Measurements from ENCODE around the gene DPYD.

DPYD gene

DNA sequence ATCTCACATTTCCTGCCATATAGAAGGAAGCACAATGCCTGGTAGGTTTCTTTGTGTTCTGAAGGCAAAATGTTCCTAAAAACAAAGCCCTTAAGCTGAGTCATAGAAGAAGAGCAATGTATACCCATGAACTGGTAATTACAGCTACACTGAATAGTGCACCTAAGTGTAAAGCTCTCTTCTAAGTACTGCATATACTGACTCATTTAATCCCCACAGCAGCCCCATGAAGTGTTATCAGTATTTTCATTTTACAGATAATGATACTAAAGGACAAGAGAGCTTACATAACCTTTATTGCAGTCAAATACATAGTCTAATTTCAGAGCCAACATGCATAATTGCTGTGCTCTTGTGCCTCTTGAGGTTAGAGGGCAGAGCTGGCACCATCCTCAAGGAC lies 239.9 kb downstream of the DPYD start:
- no peak for DNase-seq

DNA sequence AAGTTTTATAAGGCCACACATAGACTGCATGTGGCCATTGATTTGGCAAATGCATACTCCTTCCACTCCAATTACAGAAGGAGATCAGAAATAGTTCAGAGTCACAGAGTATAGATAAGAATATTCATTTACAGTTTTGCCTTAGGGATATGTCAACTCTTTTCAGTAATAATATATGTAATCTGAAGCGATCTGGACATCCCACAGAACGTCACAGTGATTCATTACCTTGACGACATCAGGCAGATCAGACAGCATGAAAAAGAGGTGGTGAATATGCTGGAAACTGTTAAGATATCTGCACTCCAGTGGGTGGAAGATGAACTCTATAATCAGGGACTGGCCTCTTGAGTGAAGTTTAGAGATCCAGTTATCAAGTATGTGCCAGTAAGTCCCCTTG lies 240.4 kb downstream of the DPYD start:
- no peak for DNase-seq

DNA sequence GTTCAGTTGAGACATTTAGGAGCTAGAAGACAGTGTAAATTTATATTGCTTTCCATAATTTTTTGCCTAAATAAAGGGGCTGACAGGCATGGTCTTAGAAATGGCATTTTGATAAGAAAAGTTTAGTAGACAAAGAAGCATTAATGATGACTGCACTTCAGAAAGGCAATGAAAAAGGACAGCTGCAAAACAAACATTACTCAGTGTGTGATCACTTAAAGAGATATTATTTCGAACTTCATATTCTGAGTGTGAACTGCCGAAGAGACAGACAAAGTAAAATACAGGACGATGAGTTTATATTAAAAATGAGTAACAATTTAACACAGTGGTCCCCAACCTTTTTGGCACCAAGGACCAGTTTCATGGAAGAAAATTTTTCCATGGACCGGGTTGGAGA lies 243.1 kb downstream of the DPYD start:
- DNase-seq: no peak

DNA sequence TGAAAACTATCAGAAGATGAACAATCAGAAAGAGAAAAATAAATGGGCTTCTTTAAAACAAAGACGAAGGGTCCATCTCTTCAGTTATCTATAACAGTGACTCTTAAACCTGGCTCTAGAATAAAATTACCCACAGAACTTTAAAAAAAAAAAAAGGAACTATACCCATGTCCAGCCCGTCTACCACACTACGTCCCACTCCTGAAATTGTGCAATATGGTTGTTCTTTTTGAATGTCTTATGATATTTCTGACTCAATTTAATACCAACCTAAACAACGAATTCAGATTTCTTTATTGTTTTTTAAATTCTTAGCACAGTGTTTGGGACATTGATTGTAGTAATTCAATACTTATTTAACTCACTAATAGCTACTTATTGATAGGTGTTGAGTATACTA lies 246.3 kb downstream of the DPYD start:
- no peak for DNase-seq

DNA sequence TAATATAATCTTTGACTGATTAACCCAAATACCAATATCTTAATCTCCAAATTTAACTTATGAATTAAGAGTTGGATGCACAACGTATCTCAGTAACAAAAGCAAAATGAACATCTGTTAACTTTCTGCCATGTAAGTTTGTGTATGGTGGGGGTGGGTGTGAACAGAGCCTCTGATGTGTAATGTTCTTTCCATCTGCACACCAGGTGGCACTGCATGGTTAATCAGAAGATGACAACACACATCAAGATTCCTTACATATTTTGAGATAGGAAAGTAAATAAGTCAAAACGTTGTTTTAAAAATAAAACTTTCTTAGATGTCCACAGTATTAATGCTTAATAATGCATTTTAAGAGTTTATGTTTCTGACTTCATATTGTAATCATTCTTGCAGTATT lies 251.9 kb downstream of the DPYD start:
- DNase-seq: no peak

DNA sequence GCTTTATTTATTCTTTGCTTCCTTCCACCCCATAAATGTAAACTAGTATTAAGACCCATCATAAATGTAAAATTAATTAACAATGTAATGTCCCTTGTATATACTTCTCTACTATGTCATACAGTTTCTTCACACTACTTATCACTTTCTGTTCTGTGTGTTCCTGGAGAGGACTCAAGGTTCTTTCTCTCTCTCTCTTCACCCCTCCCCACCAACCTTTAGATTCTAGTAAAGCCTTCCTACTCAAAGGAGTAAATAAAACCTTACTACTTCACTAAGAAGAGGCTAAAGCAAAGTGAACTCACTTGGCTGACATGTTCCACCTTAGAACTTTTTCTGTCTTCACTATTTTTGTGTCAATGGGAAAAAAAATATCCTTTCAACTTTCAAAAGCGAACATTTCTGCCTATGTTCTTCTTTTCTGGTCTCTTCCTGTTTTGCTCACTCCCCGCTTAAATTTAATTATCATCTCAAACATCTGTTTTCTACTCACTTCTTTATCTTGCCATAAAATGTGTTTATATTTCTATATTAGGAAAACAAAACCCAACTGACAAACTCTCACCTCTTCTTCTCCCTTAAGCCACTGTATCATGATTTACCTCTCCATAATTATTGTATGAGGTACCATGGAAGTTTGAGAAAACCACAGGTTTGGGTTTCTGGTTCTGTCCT lies 260.3 kb downstream of the DPYD start:
- no peak for DNase-seq

DNA sequence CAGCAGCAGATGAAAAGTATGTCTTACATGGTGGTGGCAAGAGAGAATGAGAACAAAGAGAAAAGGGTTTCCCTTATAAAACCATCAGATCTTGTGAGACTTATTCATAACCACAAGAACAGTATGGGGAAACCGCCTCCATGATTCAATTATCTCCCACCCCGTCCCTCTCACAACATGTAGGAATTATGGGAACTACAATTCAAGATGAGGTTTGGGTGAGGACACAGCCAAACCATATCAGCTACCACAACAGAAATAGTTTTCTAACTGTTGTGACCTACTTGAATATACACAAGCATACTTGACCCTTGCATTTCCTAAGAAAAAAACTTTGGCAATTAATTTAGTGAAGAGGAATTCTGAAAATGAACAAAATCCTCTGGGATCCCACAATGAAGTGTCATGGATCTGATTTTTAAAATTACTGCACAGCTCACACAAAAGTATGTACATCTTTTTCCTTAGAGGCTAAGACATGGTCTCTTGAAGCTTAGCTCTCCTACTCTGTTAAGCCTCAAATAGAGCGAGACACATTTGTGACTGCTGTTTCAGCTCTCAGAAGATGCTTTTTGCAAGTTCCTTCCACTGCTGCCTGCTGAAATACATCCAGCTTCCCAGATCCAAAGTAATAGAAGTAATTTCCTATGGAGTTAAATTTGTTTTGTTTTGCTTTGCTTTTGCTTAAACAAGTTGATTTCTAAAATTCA lies 265.8 kb downstream of the DPYD start:
- DNase-seq: no peak

DNA sequence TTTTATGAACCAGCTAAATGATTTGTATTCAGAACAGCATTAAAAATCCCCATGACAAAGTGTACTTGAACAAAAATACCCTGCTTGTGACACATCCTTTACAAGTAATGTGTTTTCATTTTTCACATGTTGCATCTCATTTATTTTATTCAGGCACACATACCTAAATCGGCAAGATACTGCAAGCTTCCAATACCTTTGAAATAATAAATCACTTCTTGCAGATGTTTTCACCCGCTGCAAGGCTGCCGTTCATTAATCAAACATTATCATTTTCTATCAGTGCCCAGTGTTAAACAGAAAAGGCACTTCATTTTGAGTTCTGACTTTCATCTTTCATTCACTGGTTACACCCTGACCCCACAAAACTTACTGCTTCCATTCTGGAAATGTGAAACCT lies 269.6 kb downstream of the DPYD start:
- DNase-seq: no peak

DNA sequence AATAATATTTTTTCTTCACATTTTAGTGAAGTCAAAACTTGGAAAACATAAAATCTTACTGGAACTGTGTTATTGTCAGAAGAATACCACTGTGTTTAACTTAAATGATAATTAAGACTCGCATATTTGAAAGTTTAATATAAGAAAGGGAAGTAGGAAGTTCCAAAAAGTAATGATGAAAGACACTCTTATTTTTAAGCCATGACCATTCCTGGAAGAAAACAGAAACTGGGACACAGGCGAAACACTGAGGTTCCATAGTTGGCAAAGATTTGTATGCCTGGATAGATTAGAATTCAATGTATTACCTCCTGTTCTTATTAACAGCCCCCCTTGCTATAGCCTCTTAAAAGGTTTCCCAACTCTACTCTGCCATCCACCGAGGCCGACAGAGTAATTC lies 271.2 kb downstream of the DPYD start:
- no peak for DNase-seq

DNA sequence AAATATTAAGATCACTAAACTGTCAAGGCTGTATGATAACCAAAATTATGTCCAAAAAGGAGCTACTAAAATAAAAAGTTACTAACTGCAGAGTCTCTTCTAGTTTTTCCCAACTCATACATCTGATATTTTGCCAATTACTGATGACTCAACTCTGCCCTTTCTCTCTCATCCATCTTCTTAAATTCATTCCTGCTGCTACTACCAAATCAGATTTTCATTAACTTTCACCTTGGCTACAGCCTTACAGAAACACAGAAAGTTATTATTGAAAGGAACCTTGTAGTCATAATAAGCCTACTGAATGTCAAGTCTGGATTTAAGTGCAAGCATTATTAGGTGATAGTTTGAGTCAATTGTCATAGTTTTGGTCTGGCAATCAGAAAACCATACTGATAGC lies 273.1 kb downstream of the DPYD start:
- no peak for DNase-seq

DNA sequence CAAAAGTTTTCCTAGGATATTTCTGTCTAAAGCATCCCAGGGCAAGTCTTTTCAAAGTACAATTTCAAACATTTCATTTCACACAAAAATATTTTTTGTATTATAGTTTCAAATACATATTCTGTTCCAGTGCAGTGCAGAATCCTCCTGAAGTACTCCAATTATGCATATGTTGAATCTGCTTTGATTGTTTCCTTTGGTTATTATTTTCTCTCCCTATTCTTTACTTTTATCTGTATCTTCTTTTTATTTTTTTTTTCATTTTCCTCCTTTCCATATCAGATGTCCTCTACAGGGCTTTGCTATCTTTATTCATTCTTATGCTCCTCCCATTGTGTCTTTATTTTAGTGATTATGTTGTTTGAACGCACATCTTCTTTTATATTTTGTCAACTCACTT lies 274.8 kb downstream of the DPYD start:
- no peak for DNase-seq

DNA sequence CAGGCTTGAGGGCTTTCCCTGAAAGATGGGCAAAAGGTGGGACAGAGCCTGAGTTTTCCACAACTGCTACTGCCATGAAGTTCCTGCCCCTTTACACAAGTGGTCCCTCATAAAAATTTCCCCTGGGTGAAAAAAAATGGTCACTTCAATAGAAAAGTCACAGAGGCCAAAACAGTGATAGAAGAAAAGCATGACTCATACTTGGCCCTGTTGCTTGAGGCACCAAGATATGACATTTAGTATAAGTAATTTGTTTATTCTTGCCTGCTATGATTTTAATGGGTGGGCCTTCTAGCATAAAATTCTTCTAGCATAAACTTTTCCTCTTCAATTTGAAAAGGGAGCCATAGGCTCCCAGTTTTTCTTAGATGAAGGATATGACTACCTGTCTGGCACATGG lies 280.2 kb downstream of the DPYD start:
- DNase-seq: no peak

DNA sequence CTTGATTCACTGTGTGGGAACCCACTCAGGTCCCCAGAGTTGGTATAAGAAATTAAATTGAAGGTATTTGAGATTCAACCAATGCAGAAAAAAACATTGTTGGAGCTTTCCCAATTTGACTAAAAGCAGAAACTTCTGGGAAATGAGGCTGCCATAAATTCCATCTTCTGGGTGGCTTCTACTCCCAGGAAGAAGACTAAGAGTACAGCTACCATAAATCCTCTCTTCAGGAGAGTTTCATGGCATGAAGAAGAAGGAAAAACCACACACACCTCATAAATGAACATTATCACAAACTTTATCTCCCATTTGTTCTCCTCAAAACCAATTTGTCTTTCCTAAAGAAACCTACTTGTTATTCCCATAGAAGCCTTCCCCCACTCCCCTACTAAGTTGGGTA lies 283.9 kb downstream of the DPYD start:
- no peak for DNase-seq

DNA sequence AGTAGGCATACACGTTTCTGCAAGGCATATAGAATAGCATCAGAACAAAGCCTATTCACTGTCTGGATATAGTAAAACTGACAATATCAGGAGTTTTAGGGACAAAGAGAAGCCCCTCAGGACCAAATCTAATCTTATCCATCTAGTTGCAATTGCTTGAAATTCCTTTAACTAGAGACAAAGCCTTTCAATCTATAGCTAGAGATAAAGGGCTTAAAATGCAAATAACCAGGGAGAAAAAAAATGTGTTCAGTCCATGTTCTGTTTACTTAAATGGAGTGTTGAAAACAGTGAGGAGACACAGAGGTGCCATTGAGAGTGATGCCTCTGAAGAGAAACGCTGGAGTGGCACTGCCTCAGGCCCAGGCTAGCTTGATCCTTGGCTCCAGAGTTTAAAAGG lies 286.1 kb downstream of the DPYD start:
- no peak for DNase-seq

DNA sequence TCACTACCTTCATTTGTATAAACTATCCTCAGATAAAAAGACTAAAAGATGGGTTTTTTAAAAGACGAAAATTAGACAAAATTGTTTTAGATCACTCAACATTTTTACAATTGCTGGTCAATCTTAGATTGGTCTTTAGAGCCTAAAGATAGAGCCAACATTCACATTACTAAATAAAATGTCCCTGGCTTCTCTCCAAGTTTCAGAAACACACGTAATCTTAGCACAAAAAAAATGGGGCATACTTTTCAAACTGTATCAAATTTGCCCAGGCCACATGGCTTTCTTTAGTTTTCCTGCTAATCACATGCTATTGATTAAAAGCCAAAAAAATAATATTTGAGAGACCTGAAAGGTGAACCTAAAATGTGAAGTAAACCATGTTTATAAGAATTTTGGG lies 288.1 kb downstream of the DPYD start:
- DNase-seq: no peak

DNA sequence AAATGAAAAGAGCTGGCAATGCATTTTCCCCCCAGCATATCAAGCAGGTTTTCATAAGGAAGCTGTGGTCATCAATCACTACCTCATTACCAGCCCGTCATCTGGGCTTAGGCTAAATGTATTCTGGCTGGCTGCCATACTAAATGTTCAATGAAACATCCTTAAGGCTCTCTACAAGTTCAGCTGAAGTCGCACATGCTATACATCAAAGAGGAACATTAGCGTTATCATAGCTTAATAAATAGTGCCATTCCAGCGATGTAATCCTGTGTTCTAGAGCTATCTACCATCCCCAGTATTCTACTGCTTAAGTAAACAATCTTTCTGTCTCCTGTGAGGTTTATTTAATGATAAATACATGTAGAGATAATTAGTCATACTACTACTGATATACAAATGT lies 288.8 kb downstream of the DPYD start:
- DNase-seq: no peak

DNA sequence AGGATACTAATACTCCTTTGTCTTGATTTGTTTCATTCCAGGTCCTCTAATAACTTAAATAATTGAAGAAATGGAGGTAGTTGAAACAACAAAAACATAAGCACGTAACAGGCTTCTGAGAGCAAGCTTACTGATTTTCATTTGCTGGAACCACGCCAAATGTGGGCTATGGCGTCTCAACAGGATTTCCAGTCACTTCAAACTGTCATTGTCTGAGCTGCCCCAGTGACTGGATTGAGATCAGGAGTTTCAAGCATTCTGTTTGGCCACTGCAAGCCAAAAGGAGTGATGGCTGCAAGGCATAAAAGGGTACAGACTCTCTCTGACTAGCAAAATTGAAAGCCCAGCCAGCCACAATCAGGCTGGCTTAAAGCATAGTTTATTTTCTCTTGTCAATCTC lies 289.9 kb downstream of the DPYD start:
- no peak for DNase-seq

DNA sequence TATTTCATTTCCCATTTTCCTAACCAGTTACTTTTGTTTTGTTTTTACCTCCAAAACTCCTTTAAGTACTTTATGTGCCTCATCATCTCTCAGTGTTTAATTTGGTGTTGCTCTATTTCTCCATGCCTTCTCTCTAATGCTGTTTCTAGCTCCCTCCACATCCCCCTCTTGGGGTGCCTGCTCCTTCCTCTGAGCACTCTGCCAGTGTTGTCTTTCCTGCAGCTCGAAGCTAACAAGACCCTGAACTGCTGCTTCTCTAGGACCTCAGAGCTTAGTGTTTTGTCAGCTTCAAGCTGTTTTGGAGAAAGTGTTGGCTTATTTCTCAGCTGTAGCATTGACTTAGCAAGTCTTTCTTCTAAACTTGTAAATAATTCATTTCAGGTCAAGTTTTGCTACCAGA lies 290.6 kb downstream of the DPYD start:
- DNase-seq: no peak

DNA sequence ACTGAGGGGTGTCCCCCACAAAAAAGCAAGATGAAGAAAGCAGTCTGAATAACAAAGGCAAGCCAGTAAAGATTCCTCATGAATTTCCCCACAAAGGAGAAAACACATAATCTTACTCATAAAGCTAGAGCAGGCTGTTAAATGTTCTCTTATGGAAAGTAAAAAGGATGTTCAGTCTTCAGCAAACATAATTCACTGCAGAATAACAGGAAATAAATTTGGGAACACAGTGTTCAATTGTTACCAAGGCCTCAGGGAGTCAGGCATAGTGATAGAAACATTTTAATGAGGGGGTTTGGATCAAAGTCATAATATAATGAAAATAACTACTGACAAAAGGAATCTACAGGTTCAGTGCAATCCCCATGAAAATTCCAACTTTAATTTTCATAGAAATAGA lies 297.6 kb downstream of the DPYD start:
- no peak for DNase-seq

DNA sequence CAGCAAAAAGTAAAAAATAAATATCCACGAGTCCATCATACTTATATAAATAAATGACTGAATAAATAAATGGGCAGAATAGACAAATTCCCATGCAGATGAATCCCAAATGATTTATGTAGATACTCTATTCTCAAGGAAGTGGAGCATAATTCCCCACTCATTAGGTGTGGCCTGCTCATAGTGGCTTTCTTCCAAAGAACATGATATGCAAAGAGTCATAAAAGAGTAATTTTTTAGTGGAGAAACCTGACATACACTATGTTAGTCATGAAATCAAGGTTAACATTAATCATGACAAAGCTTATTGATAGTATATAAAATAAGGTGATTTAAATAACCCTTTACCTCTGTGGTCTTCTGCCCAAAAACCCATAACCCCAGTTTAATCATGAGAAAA lies 298.9 kb downstream of the DPYD start:
- DNase-seq: no peak

DNA sequence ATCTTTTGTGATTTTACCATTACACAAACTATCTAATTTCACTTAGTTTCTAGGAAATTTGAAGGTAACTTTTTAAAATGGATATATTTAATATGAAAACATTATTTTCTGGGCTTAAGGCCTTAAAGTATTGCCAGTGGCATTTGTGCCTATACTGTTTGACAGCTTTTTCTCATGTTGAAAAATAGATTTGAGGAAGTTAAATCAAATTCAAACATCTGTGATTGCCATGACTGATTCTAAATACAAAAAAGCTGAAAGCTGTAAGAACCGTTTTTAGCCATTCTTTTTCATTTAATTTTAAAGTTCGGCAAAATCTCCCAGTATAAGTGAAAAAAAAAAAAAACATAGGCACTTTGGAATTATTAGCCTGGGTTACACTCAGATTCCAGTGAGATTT lies 301.1 kb downstream of the DPYD start:
- DNase-seq: no peak

DNA sequence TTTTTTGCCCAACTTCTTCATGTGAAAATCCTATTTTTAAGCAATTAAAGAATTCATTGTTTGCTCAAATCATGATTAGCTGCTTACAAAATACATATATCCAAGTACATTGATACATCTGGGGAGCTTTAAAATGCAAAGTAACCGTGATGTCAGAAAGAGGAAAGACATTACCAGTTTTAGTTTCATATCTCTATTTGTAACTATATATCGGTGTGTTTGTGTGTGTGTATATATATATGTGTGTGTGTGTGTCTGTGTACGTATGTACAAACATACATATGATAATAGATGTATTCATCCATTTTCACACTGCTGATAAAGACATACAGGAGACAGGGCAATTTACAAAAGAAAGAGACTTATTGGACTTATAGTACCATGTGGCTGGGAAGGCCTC lies 310.1 kb downstream of the DPYD start:
- no peak for DNase-seq

DNA sequence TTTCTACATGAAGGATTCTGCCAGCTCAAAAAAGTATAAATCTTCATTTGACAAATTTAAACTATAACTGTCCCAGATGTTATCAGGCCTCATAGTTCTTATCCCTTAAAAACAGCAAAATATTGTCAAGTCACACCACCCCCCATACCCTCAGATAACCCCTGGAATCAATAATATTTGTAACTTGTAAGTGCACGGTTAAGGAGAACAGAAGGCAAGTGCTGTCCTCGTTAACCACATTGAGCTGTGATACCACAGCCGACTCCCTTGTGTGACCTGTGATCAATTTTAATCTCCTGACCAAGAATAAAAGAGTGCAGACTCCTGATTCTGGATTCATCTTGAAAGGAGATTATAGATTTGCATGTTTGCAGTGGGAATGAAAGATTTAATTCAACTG lies 310.7 kb downstream of the DPYD start:
- no peak for DNase-seq

DNA sequence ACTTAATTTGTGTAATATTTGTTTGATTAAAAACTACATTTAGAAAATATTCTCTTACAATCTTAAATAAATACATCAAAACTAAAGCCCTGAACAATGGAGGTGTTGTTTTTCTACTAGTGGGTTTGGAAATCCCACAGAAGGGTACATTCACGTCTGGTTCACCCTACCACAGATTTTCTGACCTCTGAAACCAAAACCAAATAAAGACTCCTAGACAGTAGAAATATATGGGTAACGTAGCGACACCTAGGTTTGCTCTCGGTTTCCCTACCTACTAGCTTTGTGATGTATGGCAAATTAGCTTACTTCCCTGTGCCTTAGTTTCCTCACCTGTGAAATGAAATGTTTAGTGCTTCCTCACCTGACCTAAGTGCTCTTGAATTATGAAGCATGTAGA lies 312.6 kb downstream of the DPYD start:
- no peak for DNase-seq

DNA sequence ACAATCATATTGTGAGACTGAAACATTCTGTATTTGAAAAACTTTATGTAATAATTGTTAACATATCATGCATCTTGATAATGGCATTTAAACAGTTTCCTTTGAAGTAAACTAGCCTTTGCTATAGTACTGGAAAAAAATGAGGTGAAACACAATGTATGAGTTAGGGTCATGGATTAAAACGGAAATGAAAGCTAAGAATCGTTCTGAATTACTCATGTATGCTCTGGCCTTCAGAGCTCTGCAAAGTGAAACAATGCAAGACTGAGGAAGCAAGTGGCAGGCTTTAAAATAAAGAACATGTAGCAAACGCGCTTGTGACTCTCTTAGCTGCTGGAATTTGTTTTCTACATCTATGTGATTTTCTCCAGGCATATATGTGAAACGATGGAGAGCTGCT lies 317.1 kb downstream of the DPYD start:
- no peak for DNase-seq

Measured in activated effector memory CD4-positive, alpha-beta T cell treated with anti-CD3 and anti-CD28 coated beads, Interleukin-2, amount 50 U/mL, for 16 hours (primary cell).